HTERT RPE-1 (cell line): Measurements from ENCODE around the gene MRAP2.

Experiments
- in situ Hi-C: fragments of 300-500 bp; cut with MboI; formaldehyde crosslinking; loops from 4 replicates; pipeline ENCODE4 v1.14.3; 2020; ENCODE audit warnings: low sequenced_read_pairs

The MRAP2 gene, protein sequence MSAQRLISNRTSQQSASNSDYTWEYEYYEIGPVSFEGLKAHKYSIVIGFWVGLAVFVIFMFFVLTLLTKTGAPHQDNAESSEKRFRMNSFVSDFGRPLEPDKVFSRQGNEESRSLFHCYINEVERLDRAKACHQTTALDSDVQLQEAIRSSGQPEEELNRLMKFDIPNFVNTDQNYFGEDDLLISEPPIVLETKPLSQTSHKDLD

DNA sequence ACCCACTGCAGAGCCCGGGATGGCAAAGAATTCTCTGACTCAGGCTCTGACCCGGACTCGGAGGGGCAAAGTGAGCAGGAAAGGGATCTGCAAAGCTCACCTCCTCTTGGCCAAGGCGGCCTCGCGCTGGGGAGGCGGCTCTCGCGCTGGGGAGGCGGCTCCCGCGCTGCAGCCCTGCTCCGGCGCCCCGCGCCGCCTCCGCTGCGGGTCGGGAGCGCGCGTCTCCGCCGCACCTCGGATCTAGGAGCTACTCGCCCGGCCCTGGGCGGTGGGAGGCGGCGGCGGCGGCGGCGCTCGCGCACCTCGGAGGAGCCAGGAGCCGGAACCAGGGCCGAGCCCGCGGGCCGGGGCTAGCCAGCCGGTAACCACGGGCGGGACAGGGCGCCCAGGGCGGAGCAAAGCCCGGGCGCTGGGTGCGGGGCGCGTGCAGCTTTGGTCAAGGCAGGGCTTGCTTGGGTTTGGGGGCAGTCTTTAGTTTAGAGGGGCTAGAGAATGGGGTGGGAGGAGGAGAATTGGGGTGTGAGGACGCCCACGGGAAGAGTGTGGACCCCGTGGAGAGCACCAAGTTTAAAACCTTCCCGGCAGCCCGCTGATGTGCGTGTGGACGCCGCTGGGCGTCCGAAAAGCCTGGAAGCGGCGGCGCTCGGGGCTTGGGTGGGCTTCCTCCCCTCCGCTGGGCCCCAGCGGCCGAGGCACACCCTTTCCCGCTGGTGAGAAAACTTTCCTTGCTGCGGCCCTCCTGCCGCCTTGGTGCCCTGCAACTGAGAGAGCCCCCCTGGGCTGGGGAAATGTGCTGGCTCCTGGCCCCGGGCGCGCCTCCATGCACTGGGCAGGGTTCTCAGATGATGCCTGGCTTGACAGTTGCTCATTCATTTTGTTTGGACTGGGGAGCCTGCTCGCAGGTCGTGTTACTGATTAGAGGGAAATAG, at the start of gene MRAP2:
Gene MRAP2, plus strand, starts transcription at position 250 of the 929 bp plus-strand sequence. CDS start 21,547 bp downstream, outside the sequence.
- in situ Hi-C loops, result no loop called here

DNA sequence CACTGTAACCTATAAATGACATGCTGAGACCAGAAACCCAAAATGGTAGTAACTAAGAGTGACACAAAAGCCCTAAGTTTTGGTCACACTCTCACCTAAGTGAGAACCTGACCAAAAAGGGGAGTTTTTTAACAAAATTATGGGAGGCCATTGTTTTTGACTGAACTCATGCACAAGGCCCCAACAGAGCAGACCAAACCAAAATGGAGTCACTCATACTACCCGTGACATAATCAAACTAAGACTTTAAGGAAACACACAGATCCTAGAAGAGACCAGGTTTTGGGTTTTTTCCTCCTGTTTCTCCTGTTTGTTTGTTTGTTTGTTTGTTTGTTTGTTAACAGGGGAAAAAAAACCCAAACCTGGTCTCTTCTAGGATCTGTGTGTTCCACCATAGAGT, 49.2 kb upstream of the MRAP2 start:
- in situ Hi-C loops, result no loop called here

DNA sequence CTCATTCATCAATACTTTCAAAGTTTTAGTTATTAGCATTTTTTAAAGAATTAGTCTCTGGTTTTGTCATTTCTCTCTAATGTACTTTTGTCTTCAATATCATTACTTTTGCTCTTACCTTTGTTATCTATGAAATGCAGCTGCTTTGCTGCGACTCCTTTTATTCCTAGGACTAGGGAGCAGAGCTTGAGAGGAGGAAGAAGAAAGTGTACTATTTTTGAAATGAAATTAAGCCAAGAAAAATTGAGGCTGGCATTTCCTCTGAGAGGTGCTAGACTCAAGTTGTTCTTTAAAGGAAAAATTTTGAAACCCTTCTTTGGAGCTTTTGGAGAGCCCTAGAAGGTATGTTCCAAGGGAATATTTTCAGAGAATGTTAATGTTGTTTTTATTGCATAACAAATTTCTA, 48.3 kb upstream of the MRAP2 start:
- in situ Hi-C loops, result no loop called here

DNA sequence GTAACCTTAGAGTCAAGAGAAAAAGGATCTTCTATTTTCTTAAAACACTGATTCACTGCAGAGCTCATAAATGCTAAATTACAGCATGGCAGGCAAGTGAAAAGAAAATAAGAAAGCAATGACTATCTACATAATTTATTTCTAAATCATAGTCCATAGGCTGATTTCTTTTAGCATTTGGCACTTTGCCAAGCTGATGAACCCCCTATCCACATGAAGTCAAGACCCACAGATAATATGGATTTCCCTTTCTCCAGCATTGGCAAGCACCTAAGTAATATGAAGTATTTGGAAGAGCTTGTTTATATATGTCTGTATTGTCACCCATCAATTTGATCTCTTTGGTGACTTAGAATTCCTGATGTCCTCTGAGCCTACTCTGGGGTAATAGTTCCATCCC, 47.9 kb upstream of the MRAP2 start:
- in situ Hi-C loops, result no loop called here

DNA sequence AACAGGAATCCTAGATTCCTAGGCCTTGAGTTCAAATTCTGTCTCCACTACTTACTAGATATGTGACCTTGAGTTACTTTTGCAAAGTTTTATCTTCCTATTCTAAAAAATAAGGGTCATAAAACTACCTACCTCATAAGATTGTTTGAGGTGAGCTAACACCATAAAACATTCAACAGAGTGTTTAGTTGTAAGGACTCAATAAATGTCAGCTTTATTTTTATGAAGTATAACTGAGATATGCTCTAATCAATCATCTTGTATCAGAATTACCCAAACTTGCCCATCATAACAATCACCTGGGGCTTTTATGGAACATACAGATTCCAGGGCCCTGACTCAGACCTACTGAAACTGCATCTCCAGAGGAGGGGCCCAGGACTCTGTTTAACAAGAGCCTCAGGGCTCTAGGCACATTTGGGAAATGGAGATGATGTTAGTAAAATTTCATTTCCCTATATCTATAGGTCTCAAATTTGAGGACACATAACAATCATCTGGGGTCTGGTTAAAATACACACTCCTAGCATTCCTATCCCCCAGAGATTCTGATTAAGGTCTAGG, 35.5 kb upstream of the MRAP2 start:
- in situ Hi-C loops, result no loop called here

DNA sequence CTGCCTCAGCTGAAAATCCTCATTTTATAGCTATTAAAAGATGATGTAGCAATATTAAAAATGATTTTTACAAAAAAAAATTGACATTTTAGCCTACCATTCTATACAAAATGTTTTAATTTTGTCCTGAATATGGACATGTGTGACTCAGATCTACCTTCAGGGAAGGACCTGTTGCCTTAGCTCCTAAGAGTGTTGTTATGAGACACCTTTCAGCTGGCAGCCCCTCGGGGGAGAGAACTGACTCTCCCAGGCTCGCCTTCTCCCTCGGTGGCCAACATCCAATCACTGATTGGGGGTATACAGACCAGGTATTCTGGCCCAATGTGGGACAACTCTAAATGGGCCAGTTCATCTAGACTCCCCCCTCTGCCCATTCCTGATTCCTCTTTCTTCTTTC, 32.5 kb upstream of the MRAP2 start:
- in situ Hi-C loops, result no loop called here

DNA sequence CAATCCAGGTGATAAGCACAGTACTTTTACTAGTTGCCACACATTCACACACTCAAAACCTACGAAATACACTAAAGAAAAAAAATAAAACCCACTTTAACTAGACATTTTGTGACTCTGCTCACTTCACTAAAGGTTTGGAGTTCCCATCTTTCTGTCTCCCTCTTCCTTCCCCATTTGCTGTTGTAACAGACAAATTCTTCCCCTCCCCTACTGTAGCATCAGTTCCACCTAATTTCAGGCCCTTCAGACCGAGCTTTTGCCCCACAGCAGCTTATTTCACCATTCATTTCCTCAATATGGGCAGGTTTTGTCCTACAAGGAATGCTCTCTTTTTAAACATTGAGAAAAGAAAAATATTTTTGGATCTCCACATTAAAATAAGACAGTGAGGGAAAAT, 31.3 kb upstream of the MRAP2 start:
- in situ Hi-C loops, result no loop called here

DNA sequence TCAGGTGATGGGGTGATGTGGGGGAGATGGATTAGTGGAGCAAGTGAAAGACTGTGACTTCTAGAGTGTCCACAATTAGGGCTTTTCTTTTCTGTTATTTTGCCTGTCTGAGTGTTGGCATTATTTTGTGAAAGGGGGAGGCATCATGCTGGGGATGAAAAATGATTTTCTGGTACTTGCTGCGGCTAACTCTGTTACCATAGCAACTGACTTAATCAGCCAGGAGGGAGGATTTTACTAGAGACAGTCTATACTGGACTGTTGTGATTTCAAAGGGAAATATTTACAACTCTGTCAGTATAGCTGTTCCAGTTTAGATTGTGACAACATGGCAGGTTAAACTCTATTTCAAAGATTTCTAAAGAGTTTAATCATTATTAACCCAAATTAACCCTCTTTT, 30.4 kb upstream of the MRAP2 start:
- in situ Hi-C loops, result no loop called here

DNA sequence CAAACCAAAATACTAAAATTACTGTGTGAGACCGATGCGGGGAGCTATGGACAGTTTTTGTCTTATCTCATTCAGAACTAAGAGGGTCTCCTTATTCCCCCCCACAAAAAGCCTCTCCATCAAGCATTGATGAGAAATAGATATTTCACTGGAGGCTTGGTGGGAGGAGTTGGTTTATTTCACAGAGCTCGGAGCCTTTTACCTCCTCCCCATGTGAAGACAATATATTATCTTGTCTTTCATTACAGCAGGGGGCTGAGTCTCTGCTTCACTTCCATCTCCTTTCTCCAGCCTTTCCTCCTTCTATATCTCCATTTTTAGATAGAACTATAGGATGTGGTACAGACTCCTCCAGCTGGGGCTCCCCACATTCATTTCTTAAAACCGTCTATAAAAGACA, 29.9 kb upstream of the MRAP2 start:
- in situ Hi-C loops, result no loop called here

DNA sequence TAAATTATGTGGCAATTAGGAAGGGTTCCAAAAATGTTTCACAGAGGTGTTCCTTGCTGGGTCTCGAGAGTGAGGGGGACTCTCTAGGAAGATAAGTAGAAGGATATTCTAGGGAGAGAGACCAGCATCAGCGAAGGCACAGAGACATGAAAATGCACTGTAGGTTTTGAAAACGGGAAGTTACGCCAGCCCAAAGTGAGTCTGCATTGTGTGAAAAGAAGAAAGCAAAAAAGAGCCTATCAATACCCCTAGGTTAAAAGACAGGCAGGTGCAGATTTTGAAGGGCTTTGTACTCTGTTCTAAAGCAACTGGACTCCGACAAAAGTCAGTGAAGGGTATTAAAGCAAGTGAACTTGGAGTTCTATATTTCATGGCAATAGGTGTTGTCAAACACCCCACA, 25.7 kb upstream of the MRAP2 start:
- in situ Hi-C loops, result no loop called here

DNA sequence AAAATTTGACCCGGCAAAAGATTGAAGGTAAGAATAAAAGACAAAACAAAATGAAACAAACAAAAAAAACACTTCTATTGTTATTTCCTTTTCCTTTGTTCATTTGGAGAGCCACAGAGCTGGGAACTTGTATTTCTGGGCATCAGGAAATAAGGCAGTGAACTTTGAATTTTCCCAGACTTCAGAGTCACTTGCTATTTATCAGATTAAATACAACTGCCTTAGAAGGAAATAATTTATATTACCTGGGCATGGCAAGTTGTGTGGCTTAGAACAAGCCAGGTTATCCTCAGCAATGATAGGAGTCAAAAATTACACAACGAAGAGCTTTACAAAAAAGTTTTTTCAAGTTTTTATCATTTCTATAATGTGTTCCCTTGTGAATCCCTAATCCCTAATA, 20.2 kb upstream of the MRAP2 start:
- in situ Hi-C loops, result no loop called here

DNA sequence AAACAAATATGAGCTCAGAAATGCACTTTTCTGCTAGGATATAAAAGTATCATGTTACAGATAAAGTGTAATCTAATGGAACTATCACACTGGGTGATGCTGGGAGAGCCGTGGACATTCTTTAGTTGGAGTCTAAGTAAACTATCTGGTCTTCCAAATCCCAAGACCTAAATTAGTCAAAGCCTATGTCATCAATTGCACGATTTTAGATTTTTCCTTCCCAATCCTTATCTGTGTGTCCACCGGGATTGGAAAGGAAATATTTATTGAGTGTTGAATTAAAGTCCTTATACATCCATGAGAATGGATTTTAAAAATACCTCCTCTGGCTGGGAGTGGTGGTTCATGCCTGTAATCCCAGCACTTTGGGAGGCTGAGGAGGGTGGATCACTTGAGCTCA, 19.6 kb upstream of the MRAP2 start:
- in situ Hi-C loops, result no loop called here

DNA sequence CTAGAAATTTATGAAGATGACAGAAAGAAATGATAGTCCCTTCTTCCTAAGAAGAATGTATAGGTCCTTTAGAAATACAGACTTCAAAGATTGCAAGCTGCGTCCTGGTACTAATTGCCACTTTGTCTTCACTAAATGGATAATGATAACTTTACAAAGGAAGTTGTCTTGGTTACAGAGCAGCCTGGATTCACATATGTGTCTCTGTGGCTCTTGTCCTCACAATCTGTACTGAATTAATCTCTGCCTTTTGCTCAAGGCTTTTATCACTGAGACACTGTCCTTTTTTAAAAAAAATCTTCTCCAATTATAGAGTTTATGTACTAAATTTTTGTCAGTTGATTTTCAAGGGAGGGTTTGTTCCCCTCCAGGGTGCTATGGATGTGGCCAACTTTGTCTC, 17.5 kb upstream of the MRAP2 start:
- in situ Hi-C loops, result no loop called here

DNA sequence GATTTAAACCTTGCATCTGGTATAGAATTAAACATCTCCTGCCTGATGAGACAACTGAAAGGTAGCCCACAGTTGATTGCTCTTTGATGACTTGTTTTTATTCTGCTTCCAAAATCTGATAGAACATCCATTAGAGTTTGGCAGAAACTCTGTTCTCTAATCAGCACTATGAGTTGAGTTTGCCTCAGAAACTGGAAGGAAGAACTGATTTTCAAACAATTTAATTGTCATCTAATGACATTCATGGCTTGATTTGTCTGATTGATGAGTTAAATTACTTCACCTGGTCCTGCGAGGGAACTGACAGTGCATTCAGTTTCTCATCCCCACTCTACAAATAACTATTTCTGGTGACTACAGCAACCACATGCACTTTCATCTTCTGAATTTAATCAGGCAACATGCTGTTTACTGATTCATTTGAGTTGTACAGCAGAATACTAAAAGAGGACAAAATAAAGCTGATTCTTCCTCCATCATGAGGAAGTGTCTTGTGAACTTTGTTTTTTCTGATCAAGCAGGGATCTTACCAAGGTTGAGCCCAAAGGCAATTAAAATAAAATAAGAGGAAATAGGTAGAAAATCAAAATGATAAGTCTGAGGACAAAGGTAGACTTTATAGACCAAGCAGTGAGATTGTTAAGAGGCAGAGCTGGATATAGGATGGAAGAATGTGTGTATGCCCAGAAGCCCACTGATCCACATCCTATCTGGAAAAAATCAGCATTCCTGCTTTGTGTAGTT, 15.7 kb upstream of the MRAP2 start:
- in situ Hi-C loops, result no loop called here

DNA sequence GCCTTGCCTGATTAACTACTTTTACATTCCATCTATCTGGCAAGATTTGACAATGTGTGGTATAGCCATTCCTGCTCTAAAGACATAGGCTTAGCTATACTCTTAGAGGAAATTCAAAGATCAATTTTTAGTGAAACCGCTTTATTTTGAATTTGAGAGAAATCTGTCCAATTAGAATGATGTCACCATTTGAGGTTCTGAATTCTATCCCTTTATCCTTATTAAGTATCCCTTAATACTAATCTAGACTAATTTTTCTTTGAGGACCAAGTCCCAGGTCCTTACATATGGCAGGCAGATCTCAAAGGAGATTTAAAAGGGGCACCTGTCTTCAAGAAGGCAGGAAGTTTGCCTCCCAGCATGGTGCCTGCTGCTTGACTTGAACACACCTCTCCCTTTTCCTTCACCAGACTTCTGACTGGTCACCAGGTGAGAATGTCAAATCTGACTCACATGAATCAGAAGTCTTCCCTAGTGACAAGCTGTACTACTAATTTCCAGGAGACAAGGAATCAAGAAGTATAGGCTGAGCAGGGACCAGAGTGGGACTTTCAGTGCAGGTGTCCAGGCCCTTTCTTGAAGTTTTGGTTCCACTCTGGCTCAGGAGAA, 15.0 kb upstream of the MRAP2 start:
- in situ Hi-C loops, result no loop called here

DNA sequence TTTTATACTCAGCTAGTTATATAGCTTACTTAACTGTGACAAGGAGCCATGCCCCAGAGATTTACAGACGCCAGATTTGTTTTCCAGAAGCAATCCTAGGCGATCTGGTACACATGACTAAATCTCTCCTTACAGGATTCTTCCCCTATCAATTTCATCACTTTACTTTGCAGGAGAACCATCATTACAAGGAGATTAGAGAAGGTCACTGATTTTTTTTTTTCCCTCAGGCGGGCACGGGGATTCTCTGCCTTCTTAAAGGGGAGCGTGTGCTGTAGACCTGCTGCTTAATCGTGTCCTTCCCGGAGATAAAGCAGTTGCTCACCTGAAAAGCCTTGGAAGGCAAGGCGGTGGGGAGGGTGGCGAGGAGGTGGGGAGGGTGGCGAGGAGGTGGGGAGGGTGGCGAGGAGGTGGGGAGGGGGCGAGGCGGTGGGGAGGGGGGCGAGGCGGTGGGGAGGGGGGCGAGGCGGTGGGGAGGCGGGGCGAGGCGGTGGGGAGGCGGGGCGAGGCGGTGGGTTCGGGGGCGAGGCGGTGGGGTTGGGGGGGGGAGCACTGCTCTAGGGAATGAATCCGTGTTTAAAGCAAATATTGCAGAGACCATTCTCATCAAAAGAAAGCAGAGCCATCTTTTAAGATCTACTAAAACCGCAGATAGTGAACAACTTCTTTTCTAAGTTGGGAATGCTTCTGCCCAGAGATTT, 14.3 kb upstream of the MRAP2 start:
- in situ Hi-C loops, result no loop called here

DNA sequence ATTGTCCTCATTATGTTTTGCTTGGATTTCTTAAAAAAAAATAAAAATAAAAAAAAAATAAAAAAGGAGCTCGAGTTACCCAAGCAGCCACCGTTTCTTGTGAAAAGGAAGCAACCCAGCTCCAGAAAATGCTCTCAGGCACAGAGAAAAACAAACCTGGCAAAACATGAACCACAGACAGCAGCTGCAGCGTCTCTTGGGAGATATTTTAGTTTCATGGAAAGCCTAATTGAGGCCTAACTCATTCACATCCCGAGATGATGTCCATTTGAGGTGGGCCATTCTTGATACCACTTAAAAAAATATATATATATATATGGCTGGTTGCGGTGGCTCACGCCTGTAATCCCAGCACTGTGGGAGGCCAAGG, 13.7 kb upstream of the MRAP2 start:
- in situ Hi-C loops, result no loop called here

DNA sequence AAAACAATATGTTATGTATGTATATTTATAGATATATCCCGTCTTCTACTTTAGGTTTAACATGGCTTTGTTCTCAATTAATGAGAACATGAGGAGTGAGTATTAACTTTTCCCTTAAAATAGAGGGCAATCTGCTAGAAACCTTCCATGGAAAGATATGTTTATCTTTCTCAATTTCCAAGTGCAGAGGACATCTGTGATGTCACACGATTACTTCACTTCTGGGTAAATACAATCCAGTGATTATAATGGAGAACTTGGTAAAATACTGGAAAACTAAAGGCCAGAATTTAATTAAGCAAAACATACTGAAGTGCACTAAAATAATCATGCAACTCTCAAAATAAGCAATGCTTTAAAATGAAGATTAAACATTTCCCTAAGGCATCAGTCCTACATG, 11.9 kb upstream of the MRAP2 start:
- in situ Hi-C loops, result no loop called here

DNA sequence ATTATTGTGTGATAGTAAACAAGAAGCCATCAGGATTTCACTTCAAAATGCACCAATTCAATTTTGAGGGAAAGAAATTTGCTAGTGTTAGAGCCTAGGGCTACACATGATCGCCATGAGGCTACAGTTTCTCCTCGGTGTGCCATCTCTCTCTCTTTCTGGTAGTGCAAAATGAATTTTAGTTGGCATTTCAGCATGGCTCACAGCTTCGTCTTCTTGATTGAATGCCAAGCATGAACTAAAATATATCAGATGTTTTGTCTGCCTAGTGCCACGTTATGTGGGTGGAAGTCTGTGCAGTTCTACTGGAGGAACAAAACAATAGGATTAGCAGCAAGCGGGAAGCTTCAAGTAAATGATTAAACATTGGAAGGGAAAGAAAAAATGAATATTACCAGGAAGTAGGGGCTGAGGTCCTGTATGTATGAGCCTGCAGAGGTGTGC, 6.8 kb upstream of the MRAP2 start:
- in situ Hi-C loops, result no loop called here
